Right cardiac atrium (tissue), 5 donors: ENCODE data around the gene NCKAP5. TPM values are rescaled to one million over a fixed set of nuclear protein-coding genes. Genes with fewer than 3 reads are reported as not detected.

Experiments used
- ATAC-seq, 2 donors: fragments of 200-7000 bp; cut with Tn5 transposase; one replicate each; pipeline versions ENCODE4 v1.8.0 to v1.9.1; 2020; ENCODE audit warnings: moderate library complexity in 2 of 2, mild to moderate bottlenecking in 1 of 2
- DNase-seq, 3 donors: peaks; one replicate each; pipeline ENCODE4 v3.0.0-alpha.2; 2020
- H3K27ac ChIP-seq: one replicate; pipeline ENCODE4 v1.5.1; 2013; ENCODE audit warnings: mild to moderate bottlenecking, low read length, control low read depth, moderate library complexity
- H3K27me3 ChIP-seq: one replicate; pipeline ENCODE4 v1.6.1; 2013; ENCODE audit not compliant: control insufficient read depth, insufficient read depth
- H3K4me1 ChIP-seq: one replicate; pipeline ENCODE4 v1.6.1; 2013; ENCODE audit warnings: low read length; ENCODE audit not compliant: control insufficient read depth, insufficient read depth
- H3K4me3 ChIP-seq: one replicate; pipeline ENCODE4 v1.5.1; 2013; ENCODE audit warnings: low read length, control low read depth
- H3K9me3 ChIP-seq: one replicate; pipeline ENCODE4 v1.6.1; 2013; ENCODE audit warnings: low read length; ENCODE audit not compliant: control insufficient read depth
- WGBS: extraction: QIAGEN DNeasy Blood & Tissue Kit; methylation state at CpG from one replicate; pipeline ENCODE4 v1.1.7; 2013; 5-methylcytosine and 5-hydroxymethylcytosine counted together
- intact Hi-C, 4 donors: fragments of 100-400 bp; cut with DNase I; formaldehyde crosslinking; loops; one replicate each; pipeline versions ENCODE4 v1.11.0 to v1.14.0; 2022 to 2023
- polyA plus RNA-seq: library from polyadenylated mRNA; stranded (reverse); fragments of 200-250 nt; gene quantifications from one replicate; pipeline ENCODE4 v1.2.3, GENCODE V29; 2013
- total RNA-seq, 4 donors: library from RNA; stranded (reverse); fragmentation: NEBNext Ultra II Directional; extraction: Animal tissue kit (Norgen Biotek cat#: 25700); gene quantifications; one replicate each; pipeline ENCODE4 v1.2.1, GENCODE V29; 2021
- donor health status: healthy with polysubstance abuse.
- donor health status: DM: no; HTN: yes; CAD: no.
- donor health status: DM: no; HTN: no; CAD: no.
- donor health status: DM: no; HTN: yes; CAD: no; lungs with severe emphysema.
- donor health status: DM: yes; HTN: yes; CAD: no.

Gene NCKAP5
- total and polyA plus RNA-seq, 5 donors: 3.8 to 11.1 (median 7.3) TPM

DNA sequence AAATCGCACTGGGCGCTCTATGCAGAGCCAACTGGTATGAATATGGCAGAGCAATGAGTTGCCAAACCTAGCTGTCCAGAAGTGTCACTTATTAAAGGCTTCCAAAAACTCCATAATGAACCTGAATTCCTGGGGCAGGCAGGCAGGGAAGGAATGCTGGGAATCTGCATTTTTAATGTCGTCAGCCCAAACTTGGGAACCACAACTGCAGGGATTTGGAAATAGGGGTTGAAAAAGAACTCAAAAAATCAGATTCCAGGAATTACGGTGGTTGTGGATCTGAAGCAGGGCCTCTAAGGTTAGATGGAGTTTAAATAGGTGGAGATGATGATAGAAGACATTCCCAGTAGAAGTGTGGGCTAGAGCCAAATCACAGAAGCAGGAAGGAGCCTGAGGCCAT is 15.0 kb downstream of the NCKAP5 start:
- Histone ChIP-seq H3K4me1 (no peaks in the 10 kb centered on the region), H3K27ac (no peak overlapping the region), H3K4me3 (no peak overlapping the region), H3K9me3 (no peaks in the 10 kb centered on the region), H3K27me3 (no peaks in the 10 kb centered on the region)
- intact Hi-C loops: no loop called here
- no peak for DNase-seq
- ATAC-seq: no peak
- WGBS: 91% methylated on average over 4 of the region's 4 CpGs

DNA sequence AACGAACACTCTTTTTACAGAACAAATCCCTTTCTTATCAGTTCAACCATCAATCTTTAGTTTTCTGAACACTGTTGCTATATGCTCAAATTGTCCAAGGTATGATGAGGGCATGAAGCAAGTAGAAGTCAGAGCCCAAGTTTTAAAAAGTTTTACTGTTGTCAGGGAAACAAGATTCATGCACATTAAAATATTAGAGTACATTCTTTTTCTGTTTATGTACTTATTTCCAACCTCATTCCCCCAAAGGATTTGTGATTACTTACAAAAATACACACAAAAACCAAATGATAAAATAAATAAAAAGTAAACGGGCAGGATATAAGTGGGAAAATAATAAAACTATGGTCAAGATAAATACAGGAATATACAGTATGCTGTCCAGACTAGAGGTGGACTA is 15.4 kb downstream of the NCKAP5 start:
- Histone ChIP-seq H3K4me3 (no peak overlapping the region), H3K4me1 (no peaks in the 10 kb centered on the region), H3K27ac (no peak overlapping the region), H3K27me3 (no peaks in the 10 kb centered on the region), H3K9me3 (no peaks in the 10 kb centered on the region)
- intact Hi-C loops: no loop called here
- DNase-seq: no peak
- 60% methylated on average over 2 of the region's 2 CpGs for WGBS
- no peak for ATAC-seq

- intact Hi-C loops: no loop called here
- ATAC-seq (no peak), DNase-seq (no peak)
- 89% methylated on average over 3 of the region's 3 CpGs for WGBS
- Histone ChIP-seq H3K27me3 (no peaks in the 10 kb centered on the region), H3K9me3 (no peaks in the 10 kb centered on the region), H3K27ac (no peak overlapping the region), H3K4me3 (no peak overlapping the region), H3K4me1 (no peaks in the 10 kb centered on the region)
These were observed 26.5 kb downstream of the NCKAP5 start for GRCh38 chr2:133541797-133542196.

DNA sequence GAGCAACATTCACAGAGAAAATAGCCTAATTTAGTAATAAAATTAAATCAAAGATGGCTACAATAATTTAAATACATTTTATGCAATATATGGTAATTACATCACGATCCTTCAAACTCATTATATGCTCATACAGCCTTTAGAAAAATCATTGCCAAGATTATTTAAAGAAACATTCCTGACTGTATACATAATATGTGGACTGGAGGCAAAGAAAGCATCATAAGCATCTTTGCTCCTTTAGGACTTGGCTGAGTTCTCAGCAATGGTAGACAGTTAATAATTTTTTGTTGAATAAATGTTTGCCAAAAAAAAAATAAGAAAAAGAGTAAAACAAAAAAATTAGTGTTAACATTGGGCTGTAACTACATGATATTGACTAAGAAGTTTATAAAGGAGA is 26.9 kb downstream of the NCKAP5 start:
- H3K27ac ChIP-seq: no peak overlapping the region
- no peaks in the 10 kb centered on the region for H3K9me3 ChIP-seq
- no peak overlapping the region for H3K4me3 ChIP-seq
- no peak for ATAC-seq
- H3K27me3 ChIP-seq: no peaks in the 10 kb centered on the region
- DNase-seq: no peak
- no peaks in the 10 kb centered on the region for H3K4me1 ChIP-seq
- 48% methylated on average over 1 of the region's 1 CpG for WGBS
- intact Hi-C loops: no loop called here

- Histone ChIP-seq H3K27me3 (no peaks in the 10 kb centered on the region), H3K4me1 (no peaks in the 10 kb centered on the region), H3K9me3 (no peaks in the 10 kb centered on the region), H3K27ac (no peak overlapping the region), H3K4me3 (no peak overlapping the region)
- ATAC-seq (no peak), DNase-seq (no peak)
- intact Hi-C loops: no loop called here
- 95% methylated on average over 4 of the region's 4 CpGs for WGBS
These were observed 35.3 kb downstream of the NCKAP5 start for GRCh38 chr2:133532919-133533318.

GRCh38 chr2:133531382-133531781 is 36.9 kb downstream of the NCKAP5 start:
- intact Hi-C loops: no loop called here
- DNase-seq: no peak
- no peaks in the 10 kb centered on the region for H3K4me1 ChIP-seq
- H3K27me3 ChIP-seq: no peaks in the 10 kb centered on the region
- H3K4me3 ChIP-seq: no peak overlapping the region
- ATAC-seq: no peak
- H3K9me3 ChIP-seq: no peaks in the 10 kb centered on the region
- WGBS: 51% methylated on average over 2 of the region's 2 CpGs
- no peak overlapping the region for H3K27ac ChIP-seq

GRCh38 chr2:133530645-133531044 is 37.6 kb downstream of the NCKAP5 start:
- Histone ChIP-seq H3K27me3 (no peaks in the 10 kb centered on the region), H3K4me1 (no peaks in the 10 kb centered on the region), H3K4me3 (no peak overlapping the region), H3K9me3 (no peaks in the 10 kb centered on the region), H3K27ac (no peak overlapping the region)
- ATAC-seq: no peak
- intact Hi-C loops: no loop called here
- no peak for DNase-seq

GRCh38 chr2:133526530-133527300 is 41.5 kb downstream of the NCKAP5 start:
- DNase-seq: no peak
- H3K27me3 ChIP-seq: no peaks in the 10 kb centered on the region
- no peaks in the 10 kb centered on the region for H3K9me3 ChIP-seq
- intact Hi-C loops: no loop called here
- ATAC-seq: no peak
- WGBS: 65% methylated on average over 3 of the region's 3 CpGs
- no peaks in the 10 kb centered on the region for H3K4me1 ChIP-seq
- no peak overlapping the region for H3K4me3 ChIP-seq
- no peak overlapping the region for H3K27ac ChIP-seq

DNA sequence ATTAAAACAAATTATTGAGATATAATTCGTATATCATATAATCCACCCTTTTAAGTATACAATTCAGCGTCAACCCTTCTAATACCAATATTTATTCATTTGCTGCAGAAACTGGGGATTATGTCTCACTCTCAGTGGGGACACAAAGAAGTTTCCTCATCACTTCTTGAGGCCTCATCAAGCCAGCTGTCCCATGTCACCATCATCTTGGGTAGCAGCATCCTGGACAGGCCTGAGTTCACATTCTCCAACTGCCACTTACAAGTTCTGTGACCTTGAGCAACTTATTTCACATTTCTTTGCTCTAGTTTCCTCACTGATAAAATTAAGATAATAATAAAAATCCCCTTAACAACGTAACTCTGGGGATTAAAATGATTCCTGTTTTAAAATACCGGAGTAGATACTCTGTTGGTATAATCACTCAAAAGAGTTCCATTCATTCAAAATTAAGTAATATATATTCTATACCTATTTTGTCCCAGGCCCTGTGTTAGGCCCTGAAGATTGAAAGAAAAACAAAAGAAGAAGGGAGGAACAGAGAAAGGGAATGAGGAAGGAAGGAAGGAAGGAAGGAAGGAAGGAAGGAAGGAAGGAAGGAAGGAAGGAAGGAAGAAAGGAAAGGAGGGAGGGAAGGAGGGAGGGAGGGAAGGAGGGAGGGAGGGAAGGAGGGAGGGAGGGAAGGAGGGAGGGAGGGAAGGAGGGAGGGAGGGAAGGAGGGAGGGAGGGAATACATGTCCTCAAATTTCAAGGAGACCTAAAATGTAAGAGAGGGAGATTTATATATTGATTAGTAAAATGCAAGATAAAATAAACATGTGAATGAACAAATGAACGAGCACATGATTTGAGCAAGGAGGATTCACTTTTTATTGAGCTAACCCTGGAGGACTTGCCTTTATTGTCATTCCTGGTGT is 42.4 kb downstream of the NCKAP5 start:
- ATAC-seq (no peak), DNase-seq (no peak)
- H3K27ac ChIP-seq: no peak overlapping the region
- WGBS: 77% methylated on average over 5 of the region's 5 CpGs
- H3K4me3 ChIP-seq: no peak overlapping the region
- no peaks in the 10 kb centered on the region for H3K4me1 ChIP-seq
- H3K27me3 ChIP-seq: no peaks in the 10 kb centered on the region
- intact Hi-C loops: no loop called here
- no peaks in the 10 kb centered on the region for H3K9me3 ChIP-seq

DNA sequence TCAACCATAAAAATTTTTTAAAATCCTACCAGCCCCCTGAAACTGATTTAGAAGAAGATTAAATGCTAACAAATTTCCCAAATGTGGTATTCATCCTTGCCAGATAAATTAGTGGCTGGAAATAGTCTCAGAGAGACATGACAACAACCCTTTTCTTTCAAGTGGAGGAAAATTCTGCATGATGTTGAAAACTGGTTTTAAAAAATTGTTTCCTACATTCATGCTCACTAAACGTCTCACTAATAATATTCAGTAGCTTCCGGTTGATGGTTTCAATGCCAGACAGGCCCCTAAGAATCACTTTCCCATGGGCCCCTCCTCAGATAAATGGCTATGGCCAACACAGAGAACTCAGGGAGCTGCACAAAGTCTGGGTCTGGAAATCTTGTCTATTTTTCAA is 43.2 kb downstream of the NCKAP5 start:
- Histone ChIP-seq H3K4me1 (no peaks in the 10 kb centered on the region), H3K4me3 (no peak overlapping the region), H3K27ac (no peak overlapping the region), H3K9me3 (no peaks in the 10 kb centered on the region), H3K27me3 (no peaks in the 10 kb centered on the region)
- DNase-seq: no peak
- 62% methylated on average over 2 of the region's 2 CpGs for WGBS
- ATAC-seq: no peak
- intact Hi-C loops: no loop called here

GRCh38 chr2:133523406-133523805 is 44.9 kb downstream of the NCKAP5 start:
- Histone ChIP-seq H3K4me1 (no peaks in the 10 kb centered on the region), H3K9me3 (no peaks in the 10 kb centered on the region), H3K27ac (no peak overlapping the region), H3K27me3 (no peaks in the 10 kb centered on the region), H3K4me3 (no peak overlapping the region)
- ATAC-seq (no peak), DNase-seq (no peak)
- intact Hi-C loops: no loop called here
- WGBS: 69% methylated on average over 5 of the region's 5 CpGs
